GM19468 (cell line): ENCODE results near the gene VWA1.
"Not testable (repeated sequence)": the region's sequence is repeated elsewhere in the genome, so short reads cannot be mapped to it uniquely, and the experiment has no call there.

Source experiments
- ATAC-seq: cut with Tn5 transposase; IDR thresholded peaks from one replicate; pipeline ENCODE4 v1.9.1; 2021; ENCODE audit warnings: mild to moderate bottlenecking, moderate library complexity, moderate number of reproducible peaks; ENCODE audit not compliant: unreplicated experiment; ENCODE audit errors: extremely low read depth

VWA1 gene

GRCh38 chr1:1432951-1433803 lies 2.3 kb upstream of the VWA1 start:
- no peak for ATAC-seq

- ATAC-seq, result no peak
These were observed 1.7 kb upstream of the VWA1 start for GRCh38 chr1:1433804-1434130.

- no peak for ATAC-seq
These were observed 1.2 kb upstream of the VWA1 start for GRCh38 chr1:1434131-1434823.

- ATAC-seq, result no peak
These were observed 725 bp upstream of the VWA1 start for GRCh38 chr1:1434824-1435105.

- ATAC-seq, result no peak
These were observed 580 bp downstream of the VWA1 start for GRCh38 chr1:1435911-1436629.

DNA sequence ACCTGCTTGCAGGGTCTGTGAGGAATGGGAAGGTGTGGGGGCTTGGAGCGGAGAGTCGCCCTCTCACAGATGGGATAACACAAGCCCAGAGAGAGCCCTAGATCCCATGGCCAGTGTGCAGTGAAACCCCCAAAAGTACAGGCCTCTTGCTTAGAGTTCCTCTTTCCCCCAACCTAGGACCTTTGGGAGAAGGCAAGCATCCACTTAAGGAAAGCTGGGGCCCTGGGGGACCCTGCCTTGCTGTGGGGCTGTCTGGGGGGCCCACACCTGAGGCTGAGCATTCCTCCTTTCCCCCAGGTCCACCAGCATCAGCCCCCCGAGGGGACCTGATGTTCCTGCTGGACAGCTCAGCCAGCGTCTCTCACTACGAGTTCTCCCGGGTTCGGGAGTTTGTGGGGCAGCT lies 1.1 kb downstream of the VWA1 start:
- ATAC-seq, result no peak

- ATAC-seq, result no peak
These were observed 1.8 kb downstream of the VWA1 start for GRCh38 chr1:1437033-1437903.

- ATAC-seq, result no peak
These were observed 2.5 kb downstream of the VWA1 start for GRCh38 chr1:1437904-1438376.

DNA sequence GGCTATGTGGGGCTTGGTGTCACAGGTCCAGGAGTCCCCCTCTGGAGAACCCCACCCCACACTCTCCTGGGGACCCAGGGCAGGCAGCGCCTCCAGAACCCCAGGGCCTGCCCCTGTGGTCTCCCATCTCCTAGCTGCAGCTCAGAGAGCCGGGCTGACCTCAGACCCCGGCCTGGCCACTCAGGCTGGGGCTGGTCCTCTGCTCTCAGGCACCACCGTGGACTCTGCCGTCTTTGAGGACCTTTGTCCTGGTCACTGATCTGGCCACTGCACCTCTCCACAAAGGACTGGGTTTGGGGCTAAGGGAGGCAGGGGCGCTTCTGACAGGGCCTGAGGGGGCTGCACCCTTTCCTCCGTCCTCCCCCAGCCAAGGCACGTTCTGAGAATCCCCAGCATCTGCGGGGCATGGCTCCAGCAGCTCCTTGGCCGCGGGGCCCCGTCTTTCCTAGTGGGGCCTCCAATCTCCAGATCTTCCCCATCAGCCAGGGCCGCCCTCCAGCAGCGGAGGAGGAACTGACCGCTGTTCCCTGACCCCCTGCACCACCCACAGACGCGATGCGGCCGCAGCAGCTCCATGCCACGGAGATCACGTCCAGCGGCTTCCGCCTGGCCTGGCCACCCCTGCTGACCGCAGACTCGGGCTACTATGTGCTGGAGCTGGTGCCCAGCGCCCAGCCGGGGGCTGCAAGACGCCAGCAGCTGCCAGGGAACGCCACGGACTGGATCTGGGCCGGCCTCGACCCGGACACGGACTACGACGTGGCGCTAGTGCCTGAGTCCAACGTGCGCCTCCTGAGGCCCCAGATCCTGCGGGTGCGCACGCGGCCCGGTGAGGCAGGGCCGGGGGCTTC lies 3.3 kb downstream of the VWA1 start:
- ATAC-seq, result no peak

DNA sequence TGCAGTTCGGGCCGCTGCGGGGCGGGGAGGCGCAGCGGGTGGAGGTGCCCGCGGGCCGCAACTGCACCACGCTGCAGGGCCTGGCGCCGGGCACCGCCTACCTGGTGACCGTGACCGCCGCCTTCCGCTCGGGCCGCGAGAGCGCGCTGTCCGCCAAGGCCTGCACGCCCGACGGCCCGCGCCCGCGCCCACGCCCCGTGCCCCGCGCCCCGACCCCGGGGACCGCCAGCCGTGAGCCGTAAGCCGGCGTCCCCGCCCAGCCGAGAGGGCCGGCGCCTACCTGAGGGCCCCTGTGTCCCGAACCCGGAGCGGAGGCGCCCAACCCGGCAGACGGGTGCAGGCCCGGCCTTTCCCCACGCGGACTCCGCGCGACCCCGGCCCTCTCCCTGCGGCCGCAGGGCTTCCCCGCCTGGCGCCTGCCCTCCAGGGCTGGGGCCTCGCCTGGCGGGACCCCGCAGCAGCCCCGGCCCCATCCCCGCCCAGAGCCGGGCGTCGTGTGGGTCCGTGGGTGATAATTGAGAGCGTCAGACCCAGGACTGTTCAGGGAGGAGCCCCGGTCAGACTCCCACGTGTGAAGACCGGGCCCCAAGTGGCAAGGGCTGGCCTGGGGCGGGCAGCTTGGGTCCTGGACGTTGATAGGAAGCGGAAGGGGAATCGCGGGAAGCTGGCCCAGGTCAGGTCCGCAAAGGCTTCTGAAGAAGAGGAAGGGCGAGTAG lies 4.2 kb downstream of the VWA1 start:
- ATAC-seq, result no peak

DNA sequence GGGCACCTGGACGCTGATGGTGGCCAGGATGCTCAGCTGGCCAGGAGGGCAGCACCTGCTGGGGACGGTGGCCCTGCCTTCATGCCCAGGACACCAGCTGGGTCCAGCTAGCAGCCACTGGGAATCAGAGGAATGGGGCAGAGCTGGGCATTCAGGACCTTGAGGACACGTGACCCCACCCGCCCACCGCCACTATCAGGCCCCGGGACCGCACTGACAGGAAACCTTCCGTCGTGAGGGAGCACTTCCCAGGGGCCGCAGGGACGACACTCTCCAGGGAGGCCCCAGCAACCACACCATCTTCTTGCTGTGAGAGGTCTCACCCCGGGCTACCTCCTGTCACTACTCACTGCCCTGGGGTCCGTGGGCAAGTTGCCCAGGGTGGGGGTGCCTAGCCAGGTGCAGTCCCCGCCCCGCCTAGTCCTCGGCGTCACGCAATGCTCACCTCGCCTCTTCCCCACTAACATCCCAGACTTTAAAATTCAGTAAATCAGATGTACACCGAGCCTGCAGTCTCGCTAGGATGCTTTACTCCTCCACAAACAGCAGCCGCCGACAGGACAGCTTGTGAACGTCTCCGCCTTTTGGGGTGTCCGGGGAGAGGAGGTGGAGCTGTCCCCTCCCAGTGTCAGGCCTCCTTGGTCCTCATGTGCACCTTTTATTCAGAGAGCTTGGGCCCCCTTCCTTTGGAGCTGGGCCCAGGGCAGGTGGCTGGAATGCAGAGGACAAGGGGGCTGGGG lies 4.9 kb downstream of the VWA1 start:
- ATAC-seq, result no peak

GRCh38 chr1:1441002-1441888 lies 5.8 kb downstream of the VWA1 start:
- no peak for ATAC-seq

DNA sequence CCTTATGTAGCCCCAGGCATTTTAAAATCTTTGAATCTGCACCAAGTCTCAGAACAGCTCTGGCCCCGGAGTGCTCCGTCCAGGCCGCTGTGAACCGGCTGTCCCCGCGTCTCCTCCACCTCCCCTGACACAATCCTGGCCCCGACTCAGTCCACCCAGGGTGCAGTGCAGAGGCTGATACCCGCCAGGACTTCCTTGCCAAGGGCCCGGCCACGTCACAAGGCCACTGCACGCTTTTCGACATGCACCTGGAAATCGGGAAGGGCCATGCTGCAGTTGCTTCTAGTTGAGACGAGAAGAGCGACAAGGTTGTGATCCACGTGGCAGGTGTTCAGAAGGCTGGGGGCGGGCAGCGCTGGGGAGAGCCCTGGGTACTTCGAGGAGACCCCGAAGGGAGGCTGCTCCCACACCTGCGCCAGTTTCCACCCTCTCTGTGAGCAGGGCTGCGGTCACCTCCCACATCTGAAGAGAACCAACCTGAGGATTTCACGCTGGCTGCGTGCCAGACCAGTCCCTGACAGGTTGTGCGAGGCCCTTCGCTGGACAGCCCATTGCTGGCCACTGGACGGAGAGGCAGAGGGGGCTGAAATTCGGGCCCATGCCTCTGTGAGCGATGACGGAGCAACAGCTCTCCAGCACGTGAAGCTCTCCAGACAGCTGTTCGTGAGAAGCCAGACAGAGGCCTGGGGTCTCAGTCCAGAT lies 6.7 kb downstream of the VWA1 start:
- no peak for ATAC-seq

DNA sequence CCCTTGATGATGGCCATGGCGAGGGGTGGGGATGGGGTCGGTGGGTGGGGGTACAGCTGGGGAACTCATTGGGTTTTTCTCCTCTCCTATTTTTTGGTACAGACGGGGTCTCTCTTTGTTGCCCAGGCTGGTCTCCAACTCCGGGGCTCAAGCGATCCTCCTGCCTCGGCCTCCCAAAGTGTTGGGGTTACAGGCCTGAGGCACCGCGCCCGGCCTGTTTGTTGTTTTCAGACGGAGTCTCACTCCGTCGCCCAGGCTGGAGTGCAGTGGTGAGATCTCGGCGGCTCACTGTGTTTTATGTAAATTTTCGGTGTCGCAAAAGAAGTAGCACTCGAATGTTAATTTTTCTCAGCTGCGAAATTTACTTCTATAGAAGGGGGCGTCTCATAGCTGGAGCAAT lies 11.1 kb downstream of the VWA1 start:
- ATAC-seq, result not testable (repeated sequence)

GRCh38 chr1:1449099-1449739 lies 13.7 kb downstream of the VWA1 start, which contains the start of gene ATAD3C:
ATAD3C (plus strand) TSS chr1:1449689; CDS start chr1:1450684, 995 bp downstream.
- ATAC-seq, result no peak

- not testable (repeated sequence) for ATAC-seq
These were observed 15.1 kb downstream of the VWA1 start for GRCh38 chr1:1450616-1451015.
